H1 (cell line): ENCODE results near the gene POLR3G. TPM values are rescaled to one million over a fixed set of nuclear protein-coding genes. Genes with fewer than 3 reads are reported as not detected.

ENCODE experiments used
- CTCF ChIA-PET: fragments of 300-600 bp; sonication (Branson Sonifier 250); formaldehyde crosslinking; loops from one replicate; lab custom pipeline; 2021; ENCODE audit not compliant: partially characterized antibody; lab: Charles Lee
- POLR2A ChIA-PET: fragments of 300-600 bp; sonication (Branson Sonifier 250); formaldehyde crosslinking; loops from one replicate; lab custom pipeline; 2021; ENCODE audit warnings: inconsistent platforms; ENCODE audit not compliant: partially characterized antibody; lab: Charles Lee
- DNase-seq, 2 experiments: peaks; one replicate each; pipeline versions ENCODE4 v3.0.0 to v3.0.0-alpha.2; 2010 to 2022; ENCODE audit warnings: low spot score in 2 of 2, low read depth in 1 of 2, mixed read lengths in 1 of 2
- FAIRE-seq: peaks from 2 replicates; lab custom pipeline; 2011; peaks lifted over from hg19 to GRCh38; lab: Jason Lieb, UNC
- H2AFZ ChIP-seq: 2 replicates; pipeline ENCODE4 v1.8.1; 2012; ENCODE audit warnings: low read length, inconsistent platforms
- H2AK5ac ChIP-seq: 2 replicates; pipeline ENCODE4 v1.6.1; 2013; ENCODE audit warnings: low read depth, low read length
- H2BK120ac ChIP-seq: replicated peaks from 2 replicates; pipeline ENCODE3; 2013; ENCODE audit warnings: low read depth, low read length, inconsistent platforms
- H2BK12ac ChIP-seq: 2 replicates; pipeline ENCODE4 v1.6.1; 2013; ENCODE audit warnings: low read depth, low read length
- H2BK15ac ChIP-seq: 2 replicates; pipeline ENCODE4 v1.6.1; 2013; ENCODE audit warnings: low read length
- H2BK20ac ChIP-seq: 2 replicates; pipeline ENCODE4 v1.6.1; 2013; ENCODE audit warnings: low read length
- H2BK5ac ChIP-seq: 2 replicates; pipeline ENCODE4 v1.6.1; 2013; ENCODE audit warnings: low read depth, low read length
- H3K14ac ChIP-seq: 2 replicates; pipeline ENCODE4 v1.6.1; 2013; ENCODE audit warnings: inconsistent platforms; ENCODE audit not compliant: insufficient read length
- H3K18ac ChIP-seq: 2 replicates; pipeline ENCODE4 v1.6.1; 2013; ENCODE audit warnings: low read length; ENCODE audit errors: extremely low read depth
- H3K23ac ChIP-seq: 2 replicates; pipeline ENCODE4 v1.6.1; 2013; ENCODE audit warnings: inconsistent platforms; ENCODE audit not compliant: insufficient read length
- H3K23me2 ChIP-seq: 2 replicates; pipeline ENCODE4 v1.6.1; 2013; ENCODE audit warnings: low read depth, low read length
- H3K27ac ChIP-seq: 2 replicates; pipeline ENCODE4 v1.6.1; 2011; ENCODE audit warnings: low read depth, low read length, inconsistent platforms
- H3K27me3 ChIP-seq, 4 experiments: replicated peaks in 1 of 4; 1 replicate in 1 of 4; 2 replicates in 3 of 4; pipeline versions ENCODE4 v1.6.1 to v1.8.1; 2011 to 2013; ENCODE audit warnings: low read length in 3 of 4, mild to moderate bottlenecking in 3 of 4, inconsistent platforms in 2 of 4, mixed read lengths in 2 of 4, moderate library complexity in 1 of 4; ENCODE audit not compliant: control insufficient read depth in 3 of 4, insufficient read depth in 3 of 4; ENCODE audit errors: extremely low read depth in 1 of 4
- H3K36me3 ChIP-seq, 4 experiments: 2 replicates each; pipeline versions ENCODE4 v1.6.1 to v1.8.1; 2011 to 2013; ENCODE audit warnings: mild to moderate bottlenecking in 4 of 4, low read length in 3 of 4, moderate library complexity in 2 of 4, control low read depth in 1 of 4, inconsistent platforms in 1 of 4; ENCODE audit not compliant: insufficient read depth in 4 of 4, control insufficient read depth in 2 of 4
- H3K4ac ChIP-seq: replicated peaks from 2 replicates; pipeline ENCODE3; 2013; ENCODE audit warnings: low read length, low read depth, mixed read lengths, inconsistent platforms; ENCODE audit not compliant: insufficient read length
- H3K4me1 ChIP-seq, 4 experiments: replicated peaks in 1 of 4; 1 replicate in 1 of 4; 2 replicates in 3 of 4; pipeline versions ENCODE4 v1.6.1 to v1.8.1; 2011 to 2013; ENCODE audit warnings: low read length in 3 of 4, inconsistent platforms in 2 of 4, mixed read lengths in 1 of 4; ENCODE audit not compliant: insufficient read depth in 4 of 4, control insufficient read depth in 3 of 4
- H3K4me2 ChIP-seq, 2 experiments: 2 replicates each; pipeline versions ENCODE4 v1.6.1 to v1.8.1; 2011 to 2013; ENCODE audit warnings: low read depth in 2 of 2, low read length in 2 of 2, control low read depth in 1 of 2, inconsistent platforms in 1 of 2, mild to moderate bottlenecking in 1 of 2; ENCODE audit not compliant: insufficient read depth in 1 of 2
- H3K4me3 ChIP-seq, 4 experiments: fragments of 200-600, 300-600 bp in 1 of 4; sonication (generic), shearing (Covaris generic), sonication (Bioruptor Twin) in 1 of 4; 2 replicates each; pipeline versions ENCODE4 v1.5.1 to v1.8.1; 2011 to 2016; ENCODE audit warnings: low read length in 4 of 4, low read depth in 3 of 4, control low read depth in 2 of 4, inconsistent platforms in 2 of 4, mild to moderate bottlenecking in 2 of 4, mixed read lengths in 1 of 4, moderate library complexity in 1 of 4; ENCODE audit not compliant: insufficient read depth in 2 of 4; ENCODE audit errors: extremely low read depth in 1 of 4
- H3K56ac ChIP-seq: replicated peaks from 2 replicates; pipeline ENCODE3; 2013; ENCODE audit warnings: low read depth, mild to moderate bottlenecking, mixed read lengths, low read length, inconsistent platforms; ENCODE audit not compliant: insufficient read length
- H3K79me1 ChIP-seq: 2 replicates; pipeline ENCODE4 v1.6.1; 2013; ENCODE audit warnings: low read depth, low read length, control low read depth
- H3K79me2 ChIP-seq, 2 experiments: 2 replicates each; pipeline versions ENCODE4 v1.6.1 to v1.8.1; 2012 to 2013; ENCODE audit warnings: low read length in 2 of 2, mild to moderate bottlenecking in 2 of 2, inconsistent platforms in 1 of 2; ENCODE audit not compliant: insufficient read depth in 2 of 2, control insufficient read depth in 1 of 2
- H3K9ac ChIP-seq, 4 experiments: replicated peaks in 1 of 4; 1 replicate in 1 of 4; 2 replicates in 3 of 4; pipeline versions ENCODE4 v1.6.1 to v1.8.1; 2011 to 2013; ENCODE audit warnings: low read depth in 3 of 4, low read length in 3 of 4, control low read depth in 2 of 4, mild to moderate bottlenecking in 2 of 4, moderate library complexity in 2 of 4, inconsistent platforms in 1 of 4; ENCODE audit errors: extremely low read depth in 1 of 4
- H3K9me3 ChIP-seq, 2 experiments: 2 replicates each; pipeline versions ENCODE4 v1.6.1 to v1.8.1; 2012 to 2013; ENCODE audit warnings: mild to moderate bottlenecking in 2 of 2, moderate library complexity in 2 of 2, control low read depth in 1 of 2, inconsistent platforms in 1 of 2, low read depth in 1 of 2, low read length in 1 of 2, mixed read lengths in 1 of 2; ENCODE audit not compliant: insufficient read depth in 2 of 2
- H4K20me1 ChIP-seq, 2 experiments: replicated peaks in 1 of 2; 2 replicates each; pipeline versions ENCODE3 to v1.8.1; 2011 to 2013; ENCODE audit warnings: inconsistent platforms in 2 of 2, low read length in 2 of 2, mild to moderate bottlenecking in 1 of 2; ENCODE audit not compliant: insufficient read depth in 2 of 2, control insufficient read depth in 1 of 2
- H4K5ac ChIP-seq: 2 replicates; pipeline ENCODE4 v1.6.1; 2013; ENCODE audit warnings: low read length, low read depth, mixed read lengths, inconsistent platforms; ENCODE audit not compliant: insufficient read length
- H4K8ac ChIP-seq: 2 replicates; pipeline ENCODE4 v1.8.0; 2013; ENCODE audit warnings: mild to moderate bottlenecking, moderate library complexity, low read length, inconsistent platforms; ENCODE audit not compliant: insufficient read depth; ENCODE audit errors: extremely low read depth
- H4K91ac ChIP-seq: replicated peaks from 2 replicates; pipeline ENCODE3; 2013; ENCODE audit warnings: low read length, mixed read lengths, inconsistent platforms; ENCODE audit not compliant: insufficient read length
- TAF1 ChIP-seq: IDR thresholded peaks from 2 replicates; pipeline ENCODE4 v1.6.1; 2011; ENCODE audit warnings: mild to moderate bottlenecking, low read depth, low read length
- TCF12 ChIP-seq: IDR thresholded peaks from 2 replicates; pipeline ENCODE4 v1.6.1; 2011; ENCODE audit warnings: low read depth, mild to moderate bottlenecking, low read length
- WGBS, 2 experiments: shearing (Covaris generic) in 1 of 2; methylation state at CpG; one replicate each; pipeline versions ENCODE4 v1.1.6 to v1.1.7; 2013 to 2015; ENCODE audit warnings: low lambda C conversion rate in 2 of 2, mixed read lengths in 2 of 2, inconsistent platforms in 1 of 2, low coverage in 1 of 2, missing lambda C conversion rate in 1 of 2; ENCODE audit not compliant: insufficient replicate concordance in 2 of 2, insufficient coverage in 1 of 2, insufficient read length in 1 of 2; ENCODE audit errors: extremely low coverage in 1 of 2, missing lambda C conversion rate in 1 of 2; 5-methylcytosine and 5-hydroxymethylcytosine counted together
- polyA plus RNA-seq, 7 experiments: library from polyadenylated mRNA; depleted of rRNA in 3 of 7; stranded (reverse) in 5 of 7; unstranded in 2 of 7; fragments of >200 nt in 5 of 7; fragments of 200-250 nt in 2 of 7; gene quantifications; 1 replicate in 5 of 7; 2 replicates in 1 of 7; 4 replicates in 1 of 7; pipeline versions ENCODE4 v1.2.1 to v1.2.3, GENCODE V29; 2011 to 2013; ENCODE audit warnings: missing spikeins in 2 of 7, mixed read lengths in 2 of 7
- total RNA-seq: library from RNA; stranded (reverse); fragmentation: NEBNext Ultra II Directional; extraction: Animal tissue kit (Norgen Biotek cat#: 25700); gene quantifications from 2 replicates; pipeline ENCODE4 v1.2.1, GENCODE V29; 2021
- TF ChIP-seq, protein P1 (sequence below): IDR thresholded peaks from 2 replicates; pipeline ENCODE4 v1.6.1; 2012; ENCODE audit warnings: inconsistent platforms

POLR3G gene
- total and polyA plus RNA-seq, 2 of the 8 experiments (the other 6 are each of a cell fraction or from before 2014, with no cell fraction given) = 119 to 179 TPM

DNA sequence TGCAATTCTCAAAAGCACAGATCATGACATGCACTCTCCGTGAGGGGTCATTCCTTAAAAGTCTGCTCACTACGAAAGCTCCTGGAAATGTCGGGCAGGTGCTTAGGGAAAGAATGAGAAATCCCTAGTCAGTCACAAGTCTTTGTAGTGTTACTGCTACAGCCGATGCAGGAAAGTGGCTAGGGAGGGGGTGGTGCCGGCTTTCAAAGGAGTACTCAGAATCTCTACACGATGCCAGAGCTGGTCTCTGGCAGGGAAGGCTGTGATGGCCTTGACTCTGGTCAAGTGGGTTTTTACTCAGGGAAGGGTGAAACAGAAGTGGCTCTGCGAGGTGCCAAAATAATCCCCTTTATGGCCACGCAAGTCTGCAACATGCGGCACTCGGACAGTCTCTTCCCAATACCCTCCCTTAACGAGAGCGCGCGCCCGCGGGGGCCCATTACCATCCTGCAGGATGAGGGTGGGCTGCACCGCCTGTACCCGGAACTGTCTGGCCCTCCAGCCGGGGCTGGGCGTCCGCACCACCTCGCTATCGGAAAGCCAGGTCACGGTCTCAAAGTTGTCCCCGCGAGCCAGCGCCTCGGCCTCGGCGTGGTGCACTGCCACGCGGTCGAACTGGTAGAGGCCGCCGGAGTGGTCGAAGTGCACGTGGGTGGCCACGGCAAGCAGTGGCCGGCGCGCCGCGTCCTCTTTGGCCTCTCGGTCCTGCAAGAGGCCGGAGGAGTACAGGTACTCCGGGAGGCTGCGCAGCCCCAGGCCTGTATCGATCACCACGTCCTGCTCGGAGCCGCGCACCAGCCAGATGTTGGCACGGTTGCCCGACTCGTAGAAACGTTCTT is 1.0 kb upstream of the POLR3G start:
- Histone ChIP-seq H2BK5ac (peak overlapping the region; percentile 87), H4K91ac (peak overlapping the region; percentile 83), H2AK5ac (no peak overlapping the region), H2BK20ac (no peak overlapping the region), H3K79me2 (peaks cover 4 to 45% of the 10 kb centered on the region in 2 experiments; a peak in 3 of 4 replicates), H2BK15ac (peak overlapping the region; percentile 93; the same call in 1 of the 2 replicates), H2BK12ac (peak overlapping the region; percentile 82), H3K9ac (peak overlapping the region; percentile 57 to 79 (median 72)), H3K27me3 (no peaks in the 10 kb centered on the region), H3K23me2 (peaks cover 24% of the 10 kb centered on the region), H3K4me3 (peak overlapping the region; percentile 58 to 91 (median 86)), H4K8ac (peak overlapping the region; percentile 97), H4K20me1 (no peaks in the 10 kb centered on the region), H3K56ac (peak overlapping the region; percentile 32), H3K79me1 (no peaks in the 10 kb centered on the region; the same call in 1 of the 2 replicates), H4K5ac (peak overlapping the region; percentile 73), H3K18ac (peak overlapping the region; percentile 95), H3K9me3 (no peaks in the 10 kb centered on the region), H3K14ac (no peak overlapping the region), H3K4ac (peak overlapping the region; percentile 48), H3K36me3 (no peaks in the 10 kb centered on the region; a peak in 1 of 8 replicates), H2BK120ac (no peak overlapping the region), H3K4me1 (peaks cover 3 to 18% (median 10%) of the 10 kb centered on the region in 4 experiments; a peak in 6 of 7 replicates), H3K4me2 (peak overlapping the region; percentile 90 to 92), H3K27ac (peak overlapping the region; percentile 23; the same call in 1 of the 2 replicates), H3K23ac (no peak overlapping the region), H2AFZ (peak overlapping the region; percentile 93)
- DNase-seq (peak in 1 of 2 experiments; percentile 71), FAIRE-seq (peak; percentile 42)
- CTCF ChIA-PET = interaction anchor here (0.8 to 1.7 kb wide), 6 partner anchors 31 to 109 kb away, joined by 3 to 8 read pairs (median 5); partner anchors contain the start of gene LYSMD3
- WGBS, 2 experiments = 2% methylated on average over 43 of the region's 56 CpGs; no CpG with 5 or more reads in 1 of the 2 experiments
- POLR2A ChIA-PET = interaction anchor here (0.7 to 2.9 kb wide), 8 partner anchors 9 to 89 kb away, joined by 3 to 9 read pairs (median 4); partner anchors contain the start of genes ADGRV1 and CETN3
- TF ChIP-seq, protein P1, sequence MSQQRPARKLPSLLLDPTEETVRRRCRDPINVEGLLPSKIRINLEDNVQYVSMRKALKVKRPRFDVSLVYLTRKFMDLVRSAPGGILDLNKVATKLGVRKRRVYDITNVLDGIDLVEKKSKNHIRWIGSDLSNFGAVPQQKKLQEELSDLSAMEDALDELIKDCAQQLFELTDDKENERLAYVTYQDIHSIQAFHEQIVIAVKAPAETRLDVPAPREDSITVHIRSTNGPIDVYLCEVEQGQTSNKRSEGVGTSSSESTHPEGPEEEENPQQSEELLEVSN = peak; percentile 85
- peak; percentile 33; the same call in 1 of the 2 replicates for TF ChIP-seq TAF1
- TF ChIP-seq TCF12 = no peak
